ENCODE results near the gene LGALS3BP. TPM values are rescaled to one million over a fixed set of nuclear protein-coding genes. Genes with fewer than 3 reads are reported as not detected.
A peak's percentile ranks its signal among the peaks of the same experiment; 100 is the strongest.

LGALS3BP gene
- total and polyA plus RNA-seq, 2 of the 4 experiments (the other 2 are of a cell fraction), result 33.7 to 273 TPM

DNA sequence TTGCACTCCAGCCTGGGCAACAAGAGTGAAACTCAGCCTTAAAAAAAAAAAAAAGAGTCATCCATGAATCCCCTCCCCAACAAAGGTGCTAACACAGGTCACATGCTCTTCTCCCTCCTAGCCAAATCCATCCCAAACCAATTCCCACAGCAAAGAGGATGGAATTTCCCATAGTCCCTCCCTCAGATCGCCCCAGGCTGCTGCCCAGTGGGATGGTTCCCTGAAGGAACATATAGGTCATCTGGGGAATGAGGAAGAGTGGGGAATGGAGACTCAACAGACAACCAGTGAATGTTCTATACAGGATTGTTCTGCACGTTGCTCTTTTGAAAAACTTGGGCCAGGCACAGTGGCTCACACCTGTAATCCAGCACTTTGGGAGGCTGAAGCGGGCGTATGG, 18.2 kb downstream of the LGALS3BP start (continued):
- TF ChIP-seq MAZ (IDR thresholded peaks at IDR 0.05; ENCODE audit: borderline replicate concordance, low read depth, low read length), result no peak

DNA sequence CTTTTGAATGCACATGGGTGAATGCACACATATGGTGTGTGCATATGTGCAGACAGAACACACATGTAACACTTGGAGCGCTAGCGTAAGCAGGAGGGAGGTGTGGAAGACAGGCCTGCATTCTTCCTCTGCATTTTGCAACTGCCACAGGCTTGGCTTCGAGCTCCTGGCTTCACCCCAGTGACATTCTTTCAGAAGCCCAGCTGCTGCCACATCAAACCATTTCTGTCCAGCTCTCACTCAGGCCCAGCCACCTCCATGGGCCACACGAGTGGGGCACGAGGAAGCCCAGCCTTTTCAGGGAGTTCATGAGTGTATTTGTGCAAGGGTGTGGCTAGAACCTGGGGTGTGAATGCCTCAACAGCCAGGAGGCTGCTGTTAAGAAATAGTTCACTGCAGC, 18.8 kb downstream of the LGALS3BP start:
- Histone ChIP-seq H2BK20ac (ENCODE audit: low read depth, low read length) (no peak overlapping the region), H2AK9ac (replicated peaks; ENCODE audit: low read depth, low read length, poor library complexity) (peak overlapping the region; percentile 44), H3K79me1 (ENCODE audit: low read depth in 1 of 2, low read length in 2 of 2) (no peaks in the 10 kb centered on the region), H3K4me3 (ENCODE audit: insufficient read depth, low read depth, low read length) (no peak overlapping the region), H2BK120ac (ENCODE audit: low read depth, low read length) (no peak overlapping the region), H3K36me3 (ENCODE audit: control insufficient read depth, insufficient read depth, low read length) (no peaks in the 10 kb centered on the region), H2BK5ac (ENCODE audit: low read depth, low read length, poor library complexity, severe bottlenecking) (no peak overlapping the region), H3K4me2 (ENCODE audit: low read depth, low read length) (no peak overlapping the region), H2AFZ (replicated peaks; ENCODE audit: low read length, poor library complexity) (peak overlapping the region; percentile 64), H2AK5ac (ENCODE audit: low read depth, low read length) (0 out of 2 replicates have a peak overlapping the region, but pooled peaks have one; percentile 4), H3K23ac (ENCODE audit: low read depth, low read length) (no peak overlapping the region), H3K27ac (ENCODE audit: insufficient read depth, low read length) (no peak overlapping the region), H3K27me3 (ENCODE audit: control insufficient read depth, insufficient read depth, low read length) (no peaks in the 10 kb centered on the region), H4K5ac (ENCODE audit: low read depth, low read length) (no peak overlapping the region), H4K8ac (ENCODE audit: low read depth in 2 of 2, low read length in 2 of 2) (no peak overlapping the region), H3K4me1 (ENCODE audit: control insufficient read depth, insufficient read depth, low read length) (peaks cover 7% of the 10 kb centered on the region), H3K56ac (ENCODE audit: extremely low read depth, insufficient read depth, low read length) (no peak overlapping the region), H4K20me1 (ENCODE audit: insufficient read depth, low read length) (no peaks in the 10 kb centered on the region), H2BK15ac (ENCODE audit: low read depth, low read length) (no peak overlapping the region), H3K18ac (ENCODE audit: low read depth, low read length) (no peak overlapping the region), H3K9ac (ENCODE audit: low read depth, low read length) (no peak overlapping the region), H3K9me1 (ENCODE audit: insufficient read depth, low read length) (no peaks in the 10 kb centered on the region), H3K9me3 (ENCODE audit: control insufficient read depth, insufficient read depth, low read length) (no peaks in the 10 kb centered on the region), H4K91ac (ENCODE audit: insufficient read depth, low read depth, low read length) (no peak overlapping the region), H3K14ac (replicated peaks; ENCODE audit: low read depth, low read length) (no peak overlapping the region), H3K4ac (ENCODE audit: low read depth, low read length) (no peak overlapping the region)
- intact Hi-C loops (cut with micrococcal nuclease) (no loop called here), dilution Hi-C loops (cut with HindIII; ENCODE audit: low sequenced_read_pairs, unreplicated experiment) (no loop called here), in situ Hi-C loops (cut with MboI; ENCODE audit: low sequenced_read_pairs) (loop anchor here (25.0 kb wide), 1 partner anchor 474 kb away; no protein-coding TSS in a partner anchor)
- BruUV-seq (replicated peaks), result no TSS peak
- ATAC-seq (ENCODE audit: low read depth), result peak; percentile 30; the same call in 1 of the 2 replicates
- CTCF ChIA-PET, result no interaction called here
- no peak for DNase-seq
- POLR2A ChIA-PET (ENCODE audit: unreplicated experiment), result no interaction called here
- WGBS, 2 experiments (ENCODE audit: extremely low coverage in 2 of 2, insufficient read length in 1 of 2), result 40% methylated on average over 1 of the region's 5 CpGs; no CpG with 5 or more reads in 1 of the 2 experiments
- TF ChIP-seq, protein P1, sequence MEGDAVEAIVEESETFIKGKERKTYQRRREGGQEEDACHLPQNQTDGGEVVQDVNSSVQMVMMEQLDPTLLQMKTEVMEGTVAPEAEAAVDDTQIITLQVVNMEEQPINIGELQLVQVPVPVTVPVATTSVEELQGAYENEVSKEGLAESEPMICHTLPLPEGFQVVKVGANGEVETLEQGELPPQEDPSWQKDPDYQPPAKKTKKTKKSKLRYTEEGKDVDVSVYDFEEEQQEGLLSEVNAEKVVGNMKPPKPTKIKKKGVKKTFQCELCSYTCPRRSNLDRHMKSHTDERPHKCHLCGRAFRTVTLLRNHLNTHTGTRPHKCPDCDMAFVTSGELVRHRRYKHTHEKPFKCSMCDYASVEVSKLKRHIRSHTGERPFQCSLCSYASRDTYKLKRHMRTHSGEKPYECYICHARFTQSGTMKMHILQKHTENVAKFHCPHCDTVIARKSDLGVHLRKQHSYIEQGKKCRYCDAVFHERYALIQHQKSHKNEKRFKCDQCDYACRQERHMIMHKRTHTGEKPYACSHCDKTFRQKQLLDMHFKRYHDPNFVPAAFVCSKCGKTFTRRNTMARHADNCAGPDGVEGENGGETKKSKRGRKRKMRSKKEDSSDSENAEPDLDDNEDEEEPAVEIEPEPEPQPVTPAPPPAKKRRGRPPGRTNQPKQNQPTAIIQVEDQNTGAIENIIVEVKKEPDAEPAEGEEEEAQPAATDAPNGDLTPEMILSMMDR (conservative IDR thresholded peaks at IDR 0.05; ENCODE audit: low read depth, low read length), result no peak
- TF ChIP-seq MAZ (IDR thresholded peaks at IDR 0.05; ENCODE audit: borderline replicate concordance, low read depth, low read length), result no peak
- TF ChIP-seq SMC3 (IDR thresholded peaks at IDR 0.05; ENCODE audit: low read depth, low read length), result no peak
- no peak for TF ChIP-seq NFE2L2 (IDR thresholded peaks at IDR 0.05; ENCODE audit: low read depth, low read length)
- TF ChIP-seq, protein P2, sequence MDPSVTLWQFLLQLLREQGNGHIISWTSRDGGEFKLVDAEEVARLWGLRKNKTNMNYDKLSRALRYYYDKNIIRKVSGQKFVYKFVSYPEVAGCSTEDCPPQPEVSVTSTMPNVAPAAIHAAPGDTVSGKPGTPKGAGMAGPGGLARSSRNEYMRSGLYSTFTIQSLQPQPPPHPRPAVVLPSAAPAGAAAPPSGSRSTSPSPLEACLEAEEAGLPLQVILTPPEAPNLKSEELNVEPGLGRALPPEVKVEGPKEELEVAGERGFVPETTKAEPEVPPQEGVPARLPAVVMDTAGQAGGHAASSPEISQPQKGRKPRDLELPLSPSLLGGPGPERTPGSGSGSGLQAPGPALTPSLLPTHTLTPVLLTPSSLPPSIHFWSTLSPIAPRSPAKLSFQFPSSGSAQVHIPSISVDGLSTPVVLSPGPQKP (IDR thresholded peaks at IDR 0.05; ENCODE audit: borderline replicate concordance, low read depth, low read length), result no peak
- TF ChIP-seq, protein P3, sequence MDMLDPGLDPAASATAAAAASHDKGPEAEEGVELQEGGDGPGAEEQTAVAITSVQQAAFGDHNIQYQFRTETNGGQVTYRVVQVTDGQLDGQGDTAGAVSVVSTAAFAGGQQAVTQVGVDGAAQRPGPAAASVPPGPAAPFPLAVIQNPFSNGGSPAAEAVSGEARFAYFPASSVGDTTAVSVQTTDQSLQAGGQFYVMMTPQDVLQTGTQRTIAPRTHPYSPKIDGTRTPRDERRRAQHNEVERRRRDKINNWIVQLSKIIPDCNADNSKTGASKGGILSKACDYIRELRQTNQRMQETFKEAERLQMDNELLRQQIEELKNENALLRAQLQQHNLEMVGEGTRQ (IDR thresholded peaks at IDR 0.05; ENCODE audit: low read depth, low read length), result no peak
- no peak for TF ChIP-seq MXI1 (IDR thresholded peaks at IDR 0.05; ENCODE audit: borderline replicate concordance, low read depth, low read length)
- no peak for TF ChIP-seq FOS (IDR thresholded peaks at IDR 0.05; ENCODE audit: low read depth, low read length)
- TF ChIP-seq MAFK (IDR thresholded peaks at IDR 0.05; ENCODE audit: low read depth, low read length), result no peak
- TF ChIP-seq POLR2A (IDR thresholded peaks at IDR 0.05; ENCODE audit: low read depth, low read length), result no peak
- no peak for TF ChIP-seq RFX5 (IDR thresholded peaks at IDR 0.05; ENCODE audit: low read depth, low read length)
- no peak for TF ChIP-seq RCOR1 (IDR thresholded peaks at IDR 0.05; ENCODE audit: insufficient replicate concordance, low read length)
- TF ChIP-seq CEBPB (IDR thresholded peaks at IDR 0.05; ENCODE audit: low read depth, low read length), result no peak
- no peak for TF ChIP-seq CHD1 (IDR thresholded peaks at IDR 0.05; ENCODE audit: low read depth, low read length)
- TF ChIP-seq RAD21 (IDR thresholded peaks at IDR 0.05; ENCODE audit: low read length), result no peak
